HepG2 (cell line): ENCODE data around the gene OOSP3. TPM values are rescaled to one million over a fixed set of nuclear protein-coding genes. Genes with fewer than 3 reads are reported as not detected.

Source experiments
- ATAC-seq: fragments of 200-7000 bp; cut with Tn5 transposase; 3 replicates; pipeline ENCODE4 v1.9.1; 2020; ENCODE audit warnings: mild to moderate bottlenecking, moderate library complexity
- BruUV-seq: library from RNA; stranded (reverse); fragments of 400-500 nt; replicated peaks from 2 replicates; lab custom pipeline; 2021; lab: Mats Ljungman, UMichigan
- CTCF ChIA-PET: fragments of 300-600 bp; formaldehyde crosslinking; extraction: SDS; loops from one replicate; lab custom pipeline; 2021; ENCODE audit warnings: low total read pairs, inconsistent platforms, low intra/inter-chr PET ratio; lab: Yijun Ruan, JAX
- POLR2A ChIA-PET: fragments of 350-600 bp; sonication (Branson Sonifier 250); formaldehyde crosslinking; loops from one replicate; lab custom pipeline; 2020; ENCODE audit warnings: antibody characterized with exemption, inconsistent platforms; lab: Yijun Ruan, JAX
- DNase-seq: peaks from one replicate; pipeline ENCODE4 v3.0.0-alpha.2; 2015; ENCODE audit warnings: low spot score
- FAIRE-seq: peaks from 3 replicates; lab custom pipeline; 2011; peaks lifted over from hg19 to GRCh38; lab: Jason Lieb, UNC
- H2AFZ ChIP-seq: one replicate; pipeline ENCODE4 v1.6.1; 2011; ENCODE audit warnings: low read length, inconsistent platforms
- H3K27ac ChIP-seq: fragments of 300-600 bp; 3 replicates; pipeline ENCODE4 v1.8.0; 2011; ENCODE audit warnings: mixed run types, mild to moderate bottlenecking, mixed read lengths, low read length, inconsistent platforms; ENCODE audit not compliant: insufficient read depth; ENCODE audit errors: extremely low read length
- H3K27me3 ChIP-seq, 2 experiments: fragments of 200-600 bp in 1 of 2; 2 replicates in 1 of 2; 3 replicates in 1 of 2; pipeline versions ENCODE4 v1.6.0 to v1.8.0; 2011; ENCODE audit warnings: low read length in 2 of 2, mild to moderate bottlenecking in 2 of 2, moderate library complexity in 2 of 2, inconsistent platforms in 1 of 2; ENCODE audit not compliant: insufficient read depth in 2 of 2, control insufficient read depth in 1 of 2
- H3K36me3 ChIP-seq, 2 experiments: fragments of 200-600 bp in 1 of 2; replicated peaks in 1 of 2; 2 replicates in 1 of 2; 3 replicates in 1 of 2; pipeline versions ENCODE4 v1.5.1 to v1.8.0; 2011; ENCODE audit warnings: low read length in 2 of 2, inconsistent platforms in 1 of 2; ENCODE audit not compliant: insufficient read depth in 2 of 2, control insufficient read depth in 1 of 2
- H3K4me1 ChIP-seq: 2 replicates; pipeline ENCODE4 v1.5.1; 2012; ENCODE audit warnings: low read length, inconsistent platforms; ENCODE audit not compliant: insufficient read depth
- H3K4me2 ChIP-seq: 2 replicates; pipeline ENCODE4 v1.6.0; 2011; ENCODE audit warnings: low read depth, low read length, inconsistent platforms
- H3K4me3 ChIP-seq, 3 experiments: fragments of 200-600 bp in 1 of 3; sonication (generic), shearing (Covaris generic) in 1 of 3; replicated peaks in 1 of 3; 2 replicates each; pipeline ENCODE4 v1.5.1; 2011 to 2016; ENCODE audit warnings: low read length in 3 of 3, inconsistent platforms in 2 of 3, low read depth in 2 of 3, mild to moderate bottlenecking in 2 of 3, control low read depth in 1 of 3, mixed read lengths in 1 of 3; ENCODE audit not compliant: insufficient read depth in 1 of 3
- H3K79me2 ChIP-seq: one replicate; pipeline ENCODE4 v1.6.1; 2011; ENCODE audit warnings: low read length, inconsistent platforms; ENCODE audit not compliant: insufficient read depth
- H3K9ac ChIP-seq: 2 replicates; pipeline ENCODE4 v1.6.0; 2011; ENCODE audit warnings: mild to moderate bottlenecking, low read depth, low read length, inconsistent platforms; ENCODE audit not compliant: insufficient read depth
- H3K9me3 ChIP-seq: 2 replicates; pipeline ENCODE4 v1.5.1; 2012; ENCODE audit warnings: mild to moderate bottlenecking, low read length
- H4K20me1 ChIP-seq: 2 replicates; pipeline ENCODE4 v1.6.0; 2011; ENCODE audit warnings: inconsistent platforms, mild to moderate bottlenecking, low read length, moderate library complexity; ENCODE audit not compliant: insufficient read depth
- CREM ChIP-seq, 2 experiments: sonication (generic) in 1 of 2; formaldehyde crosslinking in 1 of 2; IDR thresholded peaks; 2 replicates each; pipeline versions ENCODE4 v1.4.0 to v1.6.1; 2016 to 2020; ENCODE audit warnings: antibody characterized with exemption in 1 of 2, mild to moderate bottlenecking in 1 of 2, missing genetic modification reagents in 1 of 2
- FOXK2 ChIP-seq: fragments of 450-650 bp; IDR thresholded peaks from 2 replicates; pipeline ENCODE4 v1.6.1; 2016
- HOXA7 ChIP-seq: sonication (generic); formaldehyde crosslinking; IDR thresholded peaks from 2 replicates; pipeline ENCODE4 v1.8.1; 2022; ENCODE audit warnings: mild to moderate bottlenecking, missing genetic modification reagents, moderate library complexity
- IKZF4 ChIP-seq: sonication (generic); formaldehyde crosslinking; IDR thresholded peaks from 2 replicates; pipeline ENCODE4 v1.5.1; 2020; ENCODE audit warnings: borderline replicate concordance, mild to moderate bottlenecking, low read depth, missing genetic modification reagents; ENCODE audit errors: not compliant biosample characterization
- MIXL1 ChIP-seq: IDR thresholded peaks from 2 replicates; pipeline ENCODE4 v1.6.1; 2016
- RAD51 ChIP-seq: fragments of 450-650 bp; IDR thresholded peaks from 2 replicates; pipeline ENCODE4 v1.6.1; 2016; ENCODE audit warnings: borderline replicate concordance
- SIX4 ChIP-seq: sonication (generic); formaldehyde crosslinking; IDR thresholded peaks from 2 replicates; pipeline ENCODE4 v1.4.0; 2020; ENCODE audit warnings: missing genetic modification reagents
- SMARCC2 ChIP-seq: fragments of 450-650 bp; IDR thresholded peaks from 2 replicates; pipeline ENCODE4 v1.6.1; 2017; ENCODE audit warnings: antibody characterized with exemption, mild to moderate bottlenecking
- ZNF260 ChIP-seq: sonication (generic); formaldehyde crosslinking; IDR thresholded peaks from 2 replicates; pipeline ENCODE4 v1.4.0; 2020; ENCODE audit warnings: missing genetic modification reagents, low read depth, mild to moderate bottlenecking, borderline replicate concordance
- ZNF3 ChIP-seq: IDR thresholded peaks from 2 replicates; pipeline ENCODE4 v1.7.0; 2017; ENCODE audit warnings: inconsistent platforms
- ZNF431 ChIP-seq: sonication (generic); formaldehyde crosslinking; IDR thresholded peaks from 2 replicates; pipeline ENCODE4 v1.9.0; 2022; ENCODE audit warnings: missing genetic modification reagents, low read depth, mild to moderate bottlenecking, borderline replicate concordance
- ZNF564 ChIP-seq: sonication (generic); formaldehyde crosslinking; IDR thresholded peaks from 2 replicates; pipeline ENCODE4 v1.8.1; 2023; ENCODE audit warnings: mild to moderate bottlenecking, missing genetic modification reagents
- ZNF703 ChIP-seq: sonication (generic); formaldehyde crosslinking; IDR thresholded peaks from 2 replicates; pipeline ENCODE4 v1.5.1; 2020; ENCODE audit warnings: missing genetic modification reagents, mild to moderate bottlenecking, moderate library complexity, borderline replicate concordance
- WGBS: methylation state at CpG from one replicate; pipeline ENCODE4 v1.1.6; 2017; ENCODE audit warnings: low lambda C conversion rate; 5-methylcytosine and 5-hydroxymethylcytosine counted together
- in situ Hi-C: cut with HindIII; loops from 2 replicates; pipeline ENCODE4 v1.10.0; 2017; ENCODE audit warnings: low pct_unique_long_range_greater_than_20kb; ENCODE audit not compliant: extremely low pct_ligation_motif_present
- intact Hi-C: fragments of 100-400 bp; cut with micrococcal nuclease; formaldehyde crosslinking; loops from one replicate; pipeline ENCODE4 v1.10.0; 2022; ENCODE audit not compliant: unreplicated experiment
- polyA plus RNA-seq, 8 experiments: library from polyadenylated mRNA; depleted of rRNA in 3 of 8; stranded (reverse) in 7 of 8; unstranded in 1 of 8; fragments of >200 nt; fragmentation: Illumina TruSeq in 4 of 8; extraction: Trizol in 4 of 8; gene quantifications; 2 replicates each; pipeline versions ENCODE4 v1.2.1 to v1.2.3, GENCODE V29; 2011 to 2016; ENCODE audit warnings: low read depth in 4 of 8, missing spikeins in 1 of 8, mixed read lengths in 1 of 8; ENCODE audit not compliant: insufficient read depth in 1 of 8
- total RNA-seq, 5 experiments: library from RNA; depleted of rRNA; stranded (reverse); fragments of >200 nt; fragmentation: Illumina TruSeq; extraction: Trizol; gene quantifications; 2 replicates each; pipeline ENCODE4 v1.2.3, GENCODE V29; 2016; ENCODE audit warnings: low read depth in 1 of 5
- TF ChIP-seq, protein P1 (sequence below): sonication (generic); formaldehyde crosslinking; IDR thresholded peaks from 2 replicates; pipeline ENCODE4 v1.4.0; 2020; ENCODE audit warnings: missing genetic modification reagents
- TF ChIP-seq, protein P2 (sequence below): sonication (generic); formaldehyde crosslinking; IDR thresholded peaks from 2 replicates; pipeline ENCODE4 v1.5.0; 2020; ENCODE audit warnings: mild to moderate bottlenecking, missing genetic modification reagents, moderate library complexity

Gene OOSP3
- total and polyA plus RNA-seq, 2 of the 13 experiments (the other 11 are each of a cell fraction or from before 2014, with no cell fraction given): not detected

DNA sequence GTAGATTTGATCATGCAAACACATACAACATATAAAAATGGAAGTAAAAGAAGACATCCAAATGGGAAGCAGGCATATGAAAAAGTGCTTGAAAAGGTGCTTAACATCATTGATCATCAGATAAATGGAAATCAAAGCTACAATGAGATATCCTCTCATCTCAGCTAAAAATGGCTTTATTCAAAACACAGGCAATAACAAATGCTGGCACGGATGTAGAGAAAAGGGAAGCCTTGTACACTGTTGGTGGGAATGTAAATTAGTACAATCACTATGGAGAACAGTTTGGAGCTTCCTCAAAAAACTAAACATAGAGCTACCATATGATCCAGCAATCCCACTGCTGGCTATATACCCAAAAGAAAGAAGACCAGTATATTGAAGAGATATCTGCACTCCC is 11.7 kb upstream of the OOSP3 start:
- POLR2A ChIA-PET: no interaction called here
- in situ Hi-C loops (no loop called here), intact Hi-C loops (no loop called here)
- H3K4me2 ChIP-seq: no peak overlapping the region
- no peaks in the 10 kb centered on the region for H3K4me1 ChIP-seq
- H3K36me3 ChIP-seq: no peaks in the 10 kb centered on the region
- H4K20me1 ChIP-seq: no peaks in the 10 kb centered on the region
- H3K79me2 ChIP-seq: no peaks in the 10 kb centered on the region
- no peak overlapping the region for H3K9ac ChIP-seq
- ATAC-seq: no peak
- TF ChIP-seq ZNF3 (CRISPR knock-in tag) (no peak), ZNF431 (CRISPR knock-in tag) (no peak), RAD51 (no peak), SMARCC2 (no peak), ZNF703 (CRISPR knock-in tag) (no peak), ZNF564 (CRISPR knock-in tag) (no peak), IKZF4 (CRISPR knock-in tag) (no peak), FOXK2 (no peak), SIX4 (CRISPR knock-in tag) (no peak), MIXL1 (CRISPR knock-in tag) (no peak)
- no peaks in the 10 kb centered on the region for H3K9me3 ChIP-seq
- WGBS: 0% methylated on average over 1 of the region's 1 CpG
- no peak for DNase-seq
- no peak overlapping the region for H3K4me3 ChIP-seq
- no peak for FAIRE-seq
- H2AFZ ChIP-seq: no peak overlapping the region
- H3K27me3 ChIP-seq: no peaks in the 10 kb centered on the region
- no TSS peak for BruUV-seq
- H3K27ac ChIP-seq: no peak overlapping the region
- CTCF ChIA-PET: no interaction called here

DNA sequence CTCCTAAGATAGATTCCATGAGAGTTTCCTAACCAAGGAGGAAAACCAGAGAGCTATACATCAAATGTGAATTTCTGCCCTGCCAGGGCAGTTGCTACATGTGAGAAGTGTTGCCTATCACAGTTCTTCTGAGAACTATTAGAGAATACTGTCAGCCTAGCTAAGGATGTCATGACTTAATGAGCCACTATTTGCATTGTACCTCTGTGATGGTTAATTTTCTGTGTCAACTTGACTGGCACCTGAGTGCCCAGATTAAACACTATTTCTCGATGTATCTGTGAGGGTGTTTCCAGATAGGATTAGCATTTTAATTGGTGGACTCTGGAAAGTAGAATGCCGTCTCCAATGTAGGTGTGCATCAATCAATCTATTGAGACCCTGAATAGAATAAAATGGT is 10.6 kb upstream of the OOSP3 start:
- in situ Hi-C loops: no loop called here
- ChIA-PET CTCF (no interaction called here), POLR2A (no interaction called here)
- H3K4me2 ChIP-seq: no peak overlapping the region
- H3K79me2 ChIP-seq: no peaks in the 10 kb centered on the region
- no peaks in the 10 kb centered on the region for H4K20me1 ChIP-seq
- H2AFZ ChIP-seq: no peak overlapping the region
- FAIRE-seq (no peak), DNase-seq (no peak), ATAC-seq (no peak)
- no peak overlapping the region for H3K9ac ChIP-seq
- intact Hi-C loops: no loop called here
- H3K4me1 ChIP-seq: no peaks in the 10 kb centered on the region
- WGBS: 43% methylated on average over 2 of the region's 2 CpGs
- no peak overlapping the region for H3K27ac ChIP-seq
- H3K4me3 ChIP-seq: no peak overlapping the region
- BruUV-seq: no TSS peak
- H3K9me3 ChIP-seq: no peaks in the 10 kb centered on the region
- no peaks in the 10 kb centered on the region for H3K27me3 ChIP-seq
- H3K36me3 ChIP-seq: no peaks in the 10 kb centered on the region
- no peak for TF ChIP-seq HOXA7 (CRISPR knock-in tag)
- no peak for TF ChIP-seq CREM (IDR thresholded peaks at IDR 0.05)
- TF ChIP-seq CREM (CRISPR knock-in tag; IDR thresholded peaks at IDR 0.05): no peak
- TF ChIP-seq, protein P1, sequence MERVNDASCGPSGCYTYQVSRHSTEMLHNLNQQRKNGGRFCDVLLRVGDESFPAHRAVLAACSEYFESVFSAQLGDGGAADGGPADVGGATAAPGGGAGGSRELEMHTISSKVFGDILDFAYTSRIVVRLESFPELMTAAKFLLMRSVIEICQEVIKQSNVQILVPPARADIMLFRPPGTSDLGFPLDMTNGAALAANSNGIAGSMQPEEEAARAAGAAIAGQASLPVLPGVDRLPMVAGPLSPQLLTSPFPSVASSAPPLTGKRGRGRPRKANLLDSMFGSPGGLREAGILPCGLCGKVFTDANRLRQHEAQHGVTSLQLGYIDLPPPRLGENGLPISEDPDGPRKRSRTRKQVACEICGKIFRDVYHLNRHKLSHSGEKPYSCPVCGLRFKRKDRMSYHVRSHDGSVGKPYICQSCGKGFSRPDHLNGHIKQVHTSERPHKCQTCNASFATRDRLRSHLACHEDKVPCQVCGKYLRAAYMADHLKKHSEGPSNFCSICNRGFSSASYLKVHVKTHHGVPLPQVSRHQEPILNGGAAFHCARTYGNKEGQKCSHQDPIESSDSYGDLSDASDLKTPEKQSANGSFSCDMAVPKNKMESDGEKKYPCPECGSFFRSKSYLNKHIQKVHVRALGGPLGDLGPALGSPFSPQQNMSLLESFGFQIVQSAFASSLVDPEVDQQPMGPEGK: no peak
- TF ChIP-seq, protein P2, sequence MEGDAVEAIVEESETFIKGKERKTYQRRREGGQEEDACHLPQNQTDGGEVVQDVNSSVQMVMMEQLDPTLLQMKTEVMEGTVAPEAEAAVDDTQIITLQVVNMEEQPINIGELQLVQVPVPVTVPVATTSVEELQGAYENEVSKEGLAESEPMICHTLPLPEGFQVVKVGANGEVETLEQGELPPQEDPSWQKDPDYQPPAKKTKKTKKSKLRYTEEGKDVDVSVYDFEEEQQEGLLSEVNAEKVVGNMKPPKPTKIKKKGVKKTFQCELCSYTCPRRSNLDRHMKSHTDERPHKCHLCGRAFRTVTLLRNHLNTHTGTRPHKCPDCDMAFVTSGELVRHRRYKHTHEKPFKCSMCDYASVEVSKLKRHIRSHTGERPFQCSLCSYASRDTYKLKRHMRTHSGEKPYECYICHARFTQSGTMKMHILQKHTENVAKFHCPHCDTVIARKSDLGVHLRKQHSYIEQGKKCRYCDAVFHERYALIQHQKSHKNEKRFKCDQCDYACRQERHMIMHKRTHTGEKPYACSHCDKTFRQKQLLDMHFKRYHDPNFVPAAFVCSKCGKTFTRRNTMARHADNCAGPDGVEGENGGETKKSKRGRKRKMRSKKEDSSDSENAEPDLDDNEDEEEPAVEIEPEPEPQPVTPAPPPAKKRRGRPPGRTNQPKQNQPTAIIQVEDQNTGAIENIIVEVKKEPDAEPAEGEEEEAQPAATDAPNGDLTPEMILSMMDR (CRISPR knock-in tag): no peak
- TF ChIP-seq ZNF260 (CRISPR knock-in tag): no peak
